GM23338 (cell line): Measurements from ENCODE around the gene PAN2.

ENCODE experiments used
- CREB1 ChIP-seq: fragments of 250-450 bp; sonication (Bioruptor Pico); IDR thresholded peaks from 2 replicates; pipeline ENCODE4 v1.5.0; 2020; ENCODE audit warnings: low read depth, mild to moderate bottlenecking, moderate library complexity
- EZH2 ChIP-seq: fragments of 200-600 bp; sonication (generic); IDR thresholded peaks from one replicate; pipeline ENCODE4 v1.8.0; 2017; ENCODE audit warnings: antibody characterized with exemption, mild to moderate bottlenecking, low read depth; ENCODE audit not compliant: unreplicated experiment
- EZH2phosphoT487 ChIP-seq: fragments of 200-600 bp; sonication (generic); IDR thresholded peaks from one replicate; pipeline ENCODE4 v1.8.1; 2018; ENCODE audit warnings: antibody characterized with exemption; ENCODE audit not compliant: unreplicated experiment
- JUNB ChIP-seq: IDR thresholded peaks from one replicate; pipeline ENCODE4 v1.6.1; 2016; ENCODE audit warnings: antibody characterized with exemption; ENCODE audit not compliant: unreplicated experiment
- NANOG ChIP-seq: IDR thresholded peaks from 2 replicates; pipeline ENCODE4 v1.6.1; 2016; ENCODE audit warnings: antibody characterized with exemption, borderline replicate concordance
- POLR2AphosphoS5 ChIP-seq: IDR thresholded peaks from 2 replicates; pipeline ENCODE4 v1.6.1; 2016; ENCODE audit warnings: antibody characterized with exemption, low read depth
- STAT1 ChIP-seq: IDR thresholded peaks from one replicate; pipeline ENCODE4 v1.6.1; 2016; ENCODE audit warnings: antibody characterized with exemption; ENCODE audit not compliant: unreplicated experiment
- ZNF114 ChIP-seq: fragments of 250-450 bp; sonication (Bioruptor Pico); IDR thresholded peaks from 2 replicates; pipeline ENCODE4 v1.5.0; 2020; ENCODE audit warnings: mild to moderate bottlenecking, moderate library complexity
- ZNF331 ChIP-seq: fragments of 250-450 bp; sonication (Bioruptor Pico); IDR thresholded peaks from 2 replicates; pipeline ENCODE4 v1.5.0; 2020; ENCODE audit warnings: low read depth, mild to moderate bottlenecking, moderate library complexity
- TF ChIP-seq, protein P1 (sequence below): IDR thresholded peaks from 2 replicates; pipeline ENCODE4 v1.6.1; 2016; ENCODE audit warnings: antibody characterized with exemption
- TF ChIP-seq, protein P2 (sequence below), 2 experiments: fragments of 200-600 bp in 1 of 2; sonication (generic) in 1 of 2; conservative IDR thresholded peaks; 2 replicates each; pipeline versions ENCODE4 v1.5.1 to v1.6.1; 2016 to 2017; ENCODE audit warnings: antibody characterized with exemption in 2 of 2, low read depth in 2 of 2, mild to moderate bottlenecking in 2 of 2, moderate library complexity in 1 of 2
- TF ChIP-seq, protein P3 (sequence below): IDR thresholded peaks from one replicate; pipeline ENCODE4 v1.6.1; 2018; ENCODE audit warnings: antibody characterized with exemption; ENCODE audit not compliant: unreplicated experiment

DNA sequence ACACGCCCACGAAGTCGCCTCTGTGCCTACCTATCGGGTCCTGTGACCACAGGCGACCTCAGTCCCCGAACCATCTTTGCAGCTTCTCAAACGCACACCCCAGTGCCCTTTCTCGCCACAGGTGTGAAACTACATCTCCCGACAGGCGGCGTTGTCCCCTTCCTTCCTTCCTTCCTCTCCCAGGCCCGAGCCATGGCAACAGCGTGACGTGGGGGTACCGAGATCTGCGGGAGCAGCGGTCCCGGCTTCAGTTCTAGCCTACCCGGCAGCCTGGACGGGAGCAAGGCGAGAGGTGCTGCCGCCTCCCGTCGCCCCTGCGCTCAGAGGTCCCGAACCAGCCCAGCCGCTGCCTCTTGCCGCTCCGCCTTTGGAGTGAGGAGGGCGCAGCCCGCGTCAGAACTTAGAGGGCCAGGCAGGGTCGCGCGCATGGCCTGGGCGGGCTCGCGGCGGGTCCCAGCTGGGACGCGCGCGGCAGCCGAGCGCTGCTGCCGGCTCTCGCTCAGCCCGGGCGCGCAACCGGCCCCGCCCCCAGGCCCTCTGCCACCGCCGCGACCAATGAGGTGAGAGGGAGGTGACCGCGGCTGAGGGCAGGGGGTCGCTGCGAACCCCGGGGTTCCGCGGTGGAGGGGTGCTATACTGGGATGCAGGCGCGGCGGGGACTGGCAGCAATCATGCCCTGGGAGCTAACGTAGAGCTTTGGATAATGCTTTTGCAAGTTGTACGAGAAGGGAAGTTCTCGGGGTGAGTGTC lies 66.9 kb downstream of the PAN2 start, which contains the start of gene COQ10A:
- TF ChIP-seq, protein P1, sequence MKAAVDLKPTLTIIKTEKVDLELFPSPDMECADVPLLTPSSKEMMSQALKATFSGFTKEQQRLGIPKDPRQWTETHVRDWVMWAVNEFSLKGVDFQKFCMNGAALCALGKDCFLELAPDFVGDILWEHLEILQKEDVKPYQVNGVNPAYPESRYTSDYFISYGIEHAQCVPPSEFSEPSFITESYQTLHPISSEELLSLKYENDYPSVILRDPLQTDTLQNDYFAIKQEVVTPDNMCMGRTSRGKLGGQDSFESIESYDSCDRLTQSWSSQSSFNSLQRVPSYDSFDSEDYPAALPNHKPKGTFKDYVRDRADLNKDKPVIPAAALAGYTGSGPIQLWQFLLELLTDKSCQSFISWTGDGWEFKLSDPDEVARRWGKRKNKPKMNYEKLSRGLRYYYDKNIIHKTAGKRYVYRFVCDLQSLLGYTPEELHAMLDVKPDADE, result peak; percentile 93
- TF ChIP-seq, protein P2, sequence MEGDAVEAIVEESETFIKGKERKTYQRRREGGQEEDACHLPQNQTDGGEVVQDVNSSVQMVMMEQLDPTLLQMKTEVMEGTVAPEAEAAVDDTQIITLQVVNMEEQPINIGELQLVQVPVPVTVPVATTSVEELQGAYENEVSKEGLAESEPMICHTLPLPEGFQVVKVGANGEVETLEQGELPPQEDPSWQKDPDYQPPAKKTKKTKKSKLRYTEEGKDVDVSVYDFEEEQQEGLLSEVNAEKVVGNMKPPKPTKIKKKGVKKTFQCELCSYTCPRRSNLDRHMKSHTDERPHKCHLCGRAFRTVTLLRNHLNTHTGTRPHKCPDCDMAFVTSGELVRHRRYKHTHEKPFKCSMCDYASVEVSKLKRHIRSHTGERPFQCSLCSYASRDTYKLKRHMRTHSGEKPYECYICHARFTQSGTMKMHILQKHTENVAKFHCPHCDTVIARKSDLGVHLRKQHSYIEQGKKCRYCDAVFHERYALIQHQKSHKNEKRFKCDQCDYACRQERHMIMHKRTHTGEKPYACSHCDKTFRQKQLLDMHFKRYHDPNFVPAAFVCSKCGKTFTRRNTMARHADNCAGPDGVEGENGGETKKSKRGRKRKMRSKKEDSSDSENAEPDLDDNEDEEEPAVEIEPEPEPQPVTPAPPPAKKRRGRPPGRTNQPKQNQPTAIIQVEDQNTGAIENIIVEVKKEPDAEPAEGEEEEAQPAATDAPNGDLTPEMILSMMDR (conservative IDR thresholded peaks at IDR 0.05; ENCODE audit: low read depth in 2 of 2), result peak; percentile 46 to 58
- TF ChIP-seq POLR2AphosphoS5 (peak; percentile 91), EZH2phosphoT487 (no peak), JUNB (no peak), EZH2 (no peak), NANOG (no peak), STAT1 (no peak), ZNF331 (CRISPR knock-in tag) (no peak), ZNF114 (no peak), CREB1 (CRISPR knock-in tag) (peak; percentile 73)
- TF ChIP-seq, protein P3, sequence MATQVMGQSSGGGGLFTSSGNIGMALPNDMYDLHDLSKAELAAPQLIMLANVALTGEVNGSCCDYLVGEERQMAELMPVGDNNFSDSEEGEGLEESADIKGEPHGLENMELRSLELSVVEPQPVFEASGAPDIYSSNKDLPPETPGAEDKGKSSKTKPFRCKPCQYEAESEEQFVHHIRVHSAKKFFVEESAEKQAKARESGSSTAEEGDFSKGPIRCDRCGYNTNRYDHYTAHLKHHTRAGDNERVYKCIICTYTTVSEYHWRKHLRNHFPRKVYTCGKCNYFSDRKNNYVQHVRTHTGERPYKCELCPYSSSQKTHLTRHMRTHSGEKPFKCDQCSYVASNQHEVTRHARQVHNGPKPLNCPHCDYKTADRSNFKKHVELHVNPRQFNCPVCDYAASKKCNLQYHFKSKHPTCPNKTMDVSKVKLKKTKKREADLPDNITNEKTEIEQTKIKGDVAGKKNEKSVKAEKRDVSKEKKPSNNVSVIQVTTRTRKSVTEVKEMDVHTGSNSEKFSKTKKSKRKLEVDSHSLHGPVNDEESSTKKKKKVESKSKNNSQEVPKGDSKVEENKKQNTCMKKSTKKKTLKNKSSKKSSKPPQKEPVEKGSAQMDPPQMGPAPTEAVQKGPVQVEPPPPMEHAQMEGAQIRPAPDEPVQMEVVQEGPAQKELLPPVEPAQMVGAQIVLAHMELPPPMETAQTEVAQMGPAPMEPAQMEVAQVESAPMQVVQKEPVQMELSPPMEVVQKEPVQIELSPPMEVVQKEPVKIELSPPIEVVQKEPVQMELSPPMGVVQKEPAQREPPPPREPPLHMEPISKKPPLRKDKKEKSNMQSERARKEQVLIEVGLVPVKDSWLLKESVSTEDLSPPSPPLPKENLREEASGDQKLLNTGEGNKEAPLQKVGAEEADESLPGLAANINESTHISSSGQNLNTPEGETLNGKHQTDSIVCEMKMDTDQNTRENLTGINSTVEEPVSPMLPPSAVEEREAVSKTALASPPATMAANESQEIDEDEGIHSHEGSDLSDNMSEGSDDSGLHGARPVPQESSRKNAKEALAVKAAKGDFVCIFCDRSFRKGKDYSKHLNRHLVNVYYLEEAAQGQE, result no peak
